ENCODE data around the gene NTRK2.

DNA sequence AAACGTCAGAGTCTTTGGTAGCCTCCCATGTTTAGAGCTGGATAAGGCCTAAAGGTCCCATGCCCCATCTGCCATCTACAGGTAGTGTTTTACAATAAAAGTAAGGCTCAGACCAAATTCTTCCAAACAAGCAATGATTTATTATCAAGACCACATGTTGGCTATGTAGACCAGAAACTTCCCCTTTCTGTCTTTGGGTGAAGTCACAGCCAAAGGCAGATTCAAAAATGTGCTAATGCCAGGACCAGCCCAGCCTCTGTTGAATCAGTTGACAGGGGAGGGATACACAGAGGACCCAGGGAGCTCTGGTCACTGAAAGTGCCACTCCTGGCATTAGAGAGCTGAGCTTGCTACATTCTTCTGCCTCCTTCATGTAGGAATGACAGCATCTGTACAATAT lies 360.8 kb downstream of the NTRK2 start:
- TF ChIP-seq POLR2A (IDR thresholded peaks at IDR 0.05): no peak
- TF ChIP-seq, protein P1, sequence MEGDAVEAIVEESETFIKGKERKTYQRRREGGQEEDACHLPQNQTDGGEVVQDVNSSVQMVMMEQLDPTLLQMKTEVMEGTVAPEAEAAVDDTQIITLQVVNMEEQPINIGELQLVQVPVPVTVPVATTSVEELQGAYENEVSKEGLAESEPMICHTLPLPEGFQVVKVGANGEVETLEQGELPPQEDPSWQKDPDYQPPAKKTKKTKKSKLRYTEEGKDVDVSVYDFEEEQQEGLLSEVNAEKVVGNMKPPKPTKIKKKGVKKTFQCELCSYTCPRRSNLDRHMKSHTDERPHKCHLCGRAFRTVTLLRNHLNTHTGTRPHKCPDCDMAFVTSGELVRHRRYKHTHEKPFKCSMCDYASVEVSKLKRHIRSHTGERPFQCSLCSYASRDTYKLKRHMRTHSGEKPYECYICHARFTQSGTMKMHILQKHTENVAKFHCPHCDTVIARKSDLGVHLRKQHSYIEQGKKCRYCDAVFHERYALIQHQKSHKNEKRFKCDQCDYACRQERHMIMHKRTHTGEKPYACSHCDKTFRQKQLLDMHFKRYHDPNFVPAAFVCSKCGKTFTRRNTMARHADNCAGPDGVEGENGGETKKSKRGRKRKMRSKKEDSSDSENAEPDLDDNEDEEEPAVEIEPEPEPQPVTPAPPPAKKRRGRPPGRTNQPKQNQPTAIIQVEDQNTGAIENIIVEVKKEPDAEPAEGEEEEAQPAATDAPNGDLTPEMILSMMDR (IDR thresholded peaks at IDR 0.05 in 4 of 5, conservative IDR thresholded peaks at IDR 0.05 in 1 of 5): no peak
